DMS79 (cell line): ENCODE data around the gene ANKS1B.

Source experiments
- DNase-seq: peaks from one replicate; lab custom pipeline; 2025; lab: John Stamatoyannopoulos, UW

ANKS1B gene

GRCh38 chr12:99454539-99455172 is 530.1 kb downstream of the ANKS1B start:
- DNase-seq = no peak

GRCh38 chr12:99453836-99454538 is 530.7 kb downstream of the ANKS1B start:
- DNase-seq = no peak

- DNase-seq = no peak
Measured at GRCh38 chr12:99450036-99450630, 534.6 kb downstream of the ANKS1B start.

- no peak for DNase-seq
Measured at GRCh38 chr12:99444859-99445316, 539.8 kb downstream of the ANKS1B start.

- DNase-seq = no peak
Measured at GRCh38 chr12:99442758-99443157, 542.0 kb downstream of the ANKS1B start.

- no peak for DNase-seq
Measured at GRCh38 chr12:99439399-99439798, 545.3 kb downstream of the ANKS1B start.

- no peak for DNase-seq
Measured at GRCh38 chr12:99436584-99436983, 548.2 kb downstream of the ANKS1B start.

GRCh38 chr12:99435095-99435791 is 549.5 kb downstream of the ANKS1B start:
- DNase-seq = no peak

- no peak for DNase-seq
Measured at GRCh38 chr12:99433155-99433554, 551.6 kb downstream of the ANKS1B start.

GRCh38 chr12:99431203-99431602 is 553.5 kb downstream of the ANKS1B start:
- DNase-seq = no peak

GRCh38 chr12:99427104-99427503 is 557.6 kb downstream of the ANKS1B start:
- DNase-seq = no peak

- no peak for DNase-seq
Measured at GRCh38 chr12:99418379-99418778, 566.4 kb downstream of the ANKS1B start.

GRCh38 chr12:99413751-99414150 is 571.0 kb downstream of the ANKS1B start:
- no peak for DNase-seq

GRCh38 chr12:99393763-99394162 is 591.0 kb downstream of the ANKS1B start:
- DNase-seq = no peak

- DNase-seq = no peak
Measured at GRCh38 chr12:99392091-99392850, 592.5 kb downstream of the ANKS1B start.

GRCh38 chr12:99390707-99391106 is 594.0 kb downstream of the ANKS1B start:
- no peak for DNase-seq

- DNase-seq = no peak
Measured at GRCh38 chr12:99389751-99390150, 595.0 kb downstream of the ANKS1B start.

- no peak for DNase-seq
Measured at GRCh38 chr12:99388671-99389195, 596.0 kb downstream of the ANKS1B start.

- no peak for DNase-seq
Measured at GRCh38 chr12:99387661-99388060, 597.1 kb downstream of the ANKS1B start.

GRCh38 chr12:99386907-99387306 is 597.8 kb downstream of the ANKS1B start:
- DNase-seq = no peak

GRCh38 chr12:99383258-99383657 is 601.5 kb downstream of the ANKS1B start:
- DNase-seq = no peak

GRCh38 chr12:99381992-99382391 is 602.7 kb downstream of the ANKS1B start:
- DNase-seq = no peak
